HepG2 (cell line): ENCODE data around the gene IHH. TPM values are rescaled to one million over a fixed set of nuclear protein-coding genes. Genes with fewer than 3 reads are reported as not detected.

Experiments
- DPF2 ChIP-seq: sonication (generic); formaldehyde crosslinking; IDR thresholded peaks from 2 replicates; pipeline ENCODE4 v1.4.0; 2020; ENCODE audit warnings: mild to moderate bottlenecking, low read depth, missing genetic modification reagents, borderline replicate concordance
- FOXA3 ChIP-seq: IDR thresholded peaks from 2 replicates; pipeline ENCODE4 v1.6.1; 2016; ENCODE audit warnings: missing genetic modification reagents, missing compliant biosample characterization
- HDAC1 ChIP-seq: sonication (generic); formaldehyde crosslinking; IDR thresholded peaks from 2 replicates; pipeline ENCODE4 v1.5.1; 2020; ENCODE audit warnings: mild to moderate bottlenecking, missing genetic modification reagents
- HDAC2 ChIP-seq: sonication (generic); formaldehyde crosslinking; IDR thresholded peaks from 2 replicates; pipeline ENCODE4 v1.4.0; 2020; ENCODE audit warnings: missing genetic modification reagents
- HNF4A ChIP-seq: sonication (generic); formaldehyde crosslinking; IDR thresholded peaks from 2 replicates; pipeline ENCODE4 v1.4.0; 2020; ENCODE audit warnings: missing genetic modification reagents
- ISL2 ChIP-seq: sonication (generic); formaldehyde crosslinking; IDR thresholded peaks from 2 replicates; pipeline ENCODE4 v1.5.0; 2020; ENCODE audit warnings: missing genetic modification reagents
- ISX ChIP-seq: sonication (generic); formaldehyde crosslinking; conservative IDR thresholded peaks from 2 replicates; pipeline ENCODE4 v1.5.0; 2020; ENCODE audit warnings: missing genetic modification reagents
- MED8 ChIP-seq: sonication (generic); formaldehyde crosslinking; IDR thresholded peaks from 2 replicates; pipeline ENCODE4 v1.8.1; 2023; ENCODE audit warnings: mild to moderate bottlenecking, missing genetic modification reagents; ENCODE audit not compliant: insufficient replicate concordance
- MLLT10 ChIP-seq: sonication (generic); formaldehyde crosslinking; IDR thresholded peaks from 2 replicates; pipeline ENCODE4 v1.4.0; 2020; ENCODE audit warnings: missing genetic modification reagents
- RXRB ChIP-seq: IDR thresholded peaks from 2 replicates; pipeline ENCODE4 v1.6.1; 2016; ENCODE audit warnings: borderline replicate concordance, missing genetic modification reagents, missing compliant biosample characterization
- SAFB2 ChIP-seq: sonication (generic); formaldehyde crosslinking; IDR thresholded peaks from 2 replicates; pipeline ENCODE4 v1.5.1; 2020; ENCODE audit warnings: missing genetic modification reagents, low read depth, mild to moderate bottlenecking, borderline replicate concordance
- SOX13 ChIP-seq, 3 experiments: fragments of 450-650 bp in 1 of 3; sonication (generic) in 1 of 3; formaldehyde crosslinking in 1 of 3; IDR thresholded peaks in 2 of 3; conservative IDR thresholded peaks in 1 of 3; 2 replicates each; pipeline versions ENCODE4 v1.5.0 to v1.6.1; 2016 to 2020; ENCODE audit warnings: antibody characterized with exemption in 1 of 3, mild to moderate bottlenecking in 1 of 3, missing compliant biosample characterization in 1 of 3, missing genetic modification reagents in 1 of 3, moderate library complexity in 1 of 3
- TARDBP ChIP-seq: sonication (generic); formaldehyde crosslinking; IDR thresholded peaks from 2 replicates; pipeline ENCODE4 v1.8.0; 2022; ENCODE audit warnings: mild to moderate bottlenecking, missing genetic modification reagents
- TEAD3 ChIP-seq: optimal IDR thresholded peaks from 2 replicates; pipeline ENCODE3; 2016; ENCODE audit warnings: borderline replicate concordance
- ZNF12 ChIP-seq: sonication (generic); formaldehyde crosslinking; IDR thresholded peaks from 2 replicates; pipeline ENCODE4 v1.5.0; 2020; ENCODE audit warnings: missing genetic modification reagents
- ZNF350 ChIP-seq: sonication (generic); formaldehyde crosslinking; IDR thresholded peaks from 2 replicates; pipeline ENCODE4 v1.4.0; 2020; ENCODE audit warnings: mild to moderate bottlenecking, low read depth, missing genetic modification reagents, borderline replicate concordance
- polyA plus RNA-seq, 8 experiments: library from polyadenylated mRNA; depleted of rRNA in 3 of 8; stranded (reverse) in 7 of 8; unstranded in 1 of 8; fragments of >200 nt; fragmentation: Illumina TruSeq in 4 of 8; extraction: Trizol in 4 of 8; gene quantifications; 2 replicates each; pipeline versions ENCODE4 v1.2.1 to v1.2.3, GENCODE V29; 2011 to 2016; ENCODE audit warnings: low read depth in 4 of 8, missing spikeins in 1 of 8, mixed read lengths in 1 of 8; ENCODE audit not compliant: insufficient read depth in 1 of 8
- total RNA-seq, 5 experiments: library from RNA; depleted of rRNA; stranded (reverse); fragments of >200 nt; fragmentation: Illumina TruSeq; extraction: Trizol; gene quantifications; 2 replicates each; pipeline ENCODE4 v1.2.3, GENCODE V29; 2016; ENCODE audit warnings: low read depth in 1 of 5
- TF ChIP-seq, protein P1 (sequence below): sonication (generic); formaldehyde crosslinking; IDR thresholded peaks from 2 replicates; pipeline ENCODE4 v1.4.0; 2020; ENCODE audit warnings: missing genetic modification reagents
- TF ChIP-seq, protein P2 (sequence below): sonication (generic); formaldehyde crosslinking; IDR thresholded peaks from 2 replicates; pipeline ENCODE4 v1.8.0; 2022; ENCODE audit warnings: missing genetic modification reagents, mild to moderate bottlenecking, moderate library complexity, borderline replicate concordance
- TF ChIP-seq, protein P3 (sequence below): IDR thresholded peaks from 2 replicates; pipeline ENCODE4 v1.6.1; 2016; ENCODE audit warnings: low read depth, missing genetic modification reagents, missing compliant biosample characterization
- TF ChIP-seq, protein P4 (sequence below): IDR thresholded peaks from 2 replicates; pipeline ENCODE4 v1.6.1; 2012; ENCODE audit warnings: inconsistent platforms

Gene IHH
- total and polyA plus RNA-seq, 2 of the 13 experiments (the other 11 are each of a cell fraction or from before 2014, with no cell fraction given), result 0.42 TPM; not detected in 1

DNA sequence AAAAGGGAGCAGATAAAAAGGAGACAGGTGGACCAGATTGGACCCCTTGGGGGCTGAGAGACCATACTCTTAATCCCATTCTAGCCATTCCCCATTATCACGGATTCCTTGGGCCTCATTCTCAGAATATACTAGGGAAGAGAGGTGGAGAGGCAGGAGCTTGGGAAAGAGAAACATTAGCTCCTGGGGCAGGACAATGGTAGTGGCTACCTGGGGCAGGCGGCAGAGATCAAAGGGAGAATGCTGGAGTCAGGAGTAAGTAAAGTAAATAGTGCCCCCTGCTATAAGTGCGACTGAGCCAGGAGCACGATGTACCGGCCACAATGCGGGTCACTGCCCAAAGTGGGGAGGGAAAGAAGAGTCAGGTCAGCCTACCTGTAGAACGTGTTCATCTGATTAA, 20.4 kb upstream of the IHH start (continued):
- 0 out of 2 replicates have a peak, but pooled peaks have one; percentile 12 for TF ChIP-seq HDAC1 (CRISPR knock-in tag)
- no peak for TF ChIP-seq MED8 (CRISPR knock-in tag)
- TF ChIP-seq HNF4A (CRISPR knock-in tag), result 0 out of 2 replicates have a peak, but pooled peaks have one; percentile 46
- TF ChIP-seq ZNF350, result peak; percentile 41; the same call in 1 of the 2 replicates
- TF ChIP-seq, protein P1, sequence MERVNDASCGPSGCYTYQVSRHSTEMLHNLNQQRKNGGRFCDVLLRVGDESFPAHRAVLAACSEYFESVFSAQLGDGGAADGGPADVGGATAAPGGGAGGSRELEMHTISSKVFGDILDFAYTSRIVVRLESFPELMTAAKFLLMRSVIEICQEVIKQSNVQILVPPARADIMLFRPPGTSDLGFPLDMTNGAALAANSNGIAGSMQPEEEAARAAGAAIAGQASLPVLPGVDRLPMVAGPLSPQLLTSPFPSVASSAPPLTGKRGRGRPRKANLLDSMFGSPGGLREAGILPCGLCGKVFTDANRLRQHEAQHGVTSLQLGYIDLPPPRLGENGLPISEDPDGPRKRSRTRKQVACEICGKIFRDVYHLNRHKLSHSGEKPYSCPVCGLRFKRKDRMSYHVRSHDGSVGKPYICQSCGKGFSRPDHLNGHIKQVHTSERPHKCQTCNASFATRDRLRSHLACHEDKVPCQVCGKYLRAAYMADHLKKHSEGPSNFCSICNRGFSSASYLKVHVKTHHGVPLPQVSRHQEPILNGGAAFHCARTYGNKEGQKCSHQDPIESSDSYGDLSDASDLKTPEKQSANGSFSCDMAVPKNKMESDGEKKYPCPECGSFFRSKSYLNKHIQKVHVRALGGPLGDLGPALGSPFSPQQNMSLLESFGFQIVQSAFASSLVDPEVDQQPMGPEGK (CRISPR knock-in tag), result peak; percentile 96
- TF ChIP-seq ISX, result no peak
- TF ChIP-seq TARDBP (CRISPR knock-in tag), result peak; percentile 44; the same call in 1 of the 2 replicates
- TF ChIP-seq ZNF12, result 0 out of 2 replicates have a peak, but pooled peaks have one; percentile 46
- peak; percentile 89 for TF ChIP-seq FOXA3 (CRISPR knock-in tag)
- TF ChIP-seq SAFB2, result no peak
- TF ChIP-seq RXRB (CRISPR knock-in tag), result peak; percentile 67; the same call in 1 of the 2 replicates
- peak; percentile 69; the same call in 1 of the 2 replicates for TF ChIP-seq DPF2 (CRISPR knock-in tag)
- TF ChIP-seq, protein P2, sequence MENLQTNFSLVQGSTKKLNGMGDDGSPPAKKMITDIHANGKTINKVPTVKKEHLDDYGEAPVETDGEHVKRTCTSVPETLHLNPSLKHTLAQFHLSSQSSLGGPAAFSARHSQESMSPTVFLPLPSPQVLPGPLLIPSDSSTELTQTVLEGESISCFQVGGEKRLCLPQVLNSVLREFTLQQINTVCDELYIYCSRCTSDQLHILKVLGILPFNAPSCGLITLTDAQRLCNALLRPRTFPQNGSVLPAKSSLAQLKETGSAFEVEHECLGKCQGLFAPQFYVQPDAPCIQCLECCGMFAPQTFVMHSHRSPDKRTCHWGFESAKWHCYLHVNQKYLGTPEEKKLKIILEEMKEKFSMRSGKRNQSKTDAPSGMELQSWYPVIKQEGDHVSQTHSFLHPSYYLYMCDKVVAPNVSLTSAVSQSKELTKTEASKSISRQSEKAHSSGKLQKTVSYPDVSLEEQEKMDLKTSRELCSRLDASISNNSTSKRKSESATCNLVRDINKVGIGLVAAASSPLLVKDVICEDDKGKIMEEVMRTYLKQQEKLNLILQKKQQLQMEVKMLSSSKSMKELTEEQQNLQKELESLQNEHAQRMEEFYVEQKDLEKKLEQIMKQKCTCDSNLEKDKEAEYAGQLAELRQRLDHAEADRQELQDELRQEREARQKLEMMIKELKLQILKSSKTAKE, result peak; percentile 27; the same call in 1 of the 2 replicates
- TF ChIP-seq HDAC2, result peak; percentile 86
- TF ChIP-seq ISL2 (CRISPR knock-in tag), result peak; percentile 87
- peak; percentile 88 for TF ChIP-seq SOX13 (IDR thresholded peaks at IDR 0.05)
- peak in 1 of 2 experiments; percentile 95; a peak in 2 of 4 replicates for TF ChIP-seq SOX13 (CRISPR knock-in tag; conservative IDR thresholded peaks at IDR 0.05 in 1 of 2, IDR thresholded peaks at IDR 0.05 in 1 of 2)
- TF ChIP-seq, protein P3, sequence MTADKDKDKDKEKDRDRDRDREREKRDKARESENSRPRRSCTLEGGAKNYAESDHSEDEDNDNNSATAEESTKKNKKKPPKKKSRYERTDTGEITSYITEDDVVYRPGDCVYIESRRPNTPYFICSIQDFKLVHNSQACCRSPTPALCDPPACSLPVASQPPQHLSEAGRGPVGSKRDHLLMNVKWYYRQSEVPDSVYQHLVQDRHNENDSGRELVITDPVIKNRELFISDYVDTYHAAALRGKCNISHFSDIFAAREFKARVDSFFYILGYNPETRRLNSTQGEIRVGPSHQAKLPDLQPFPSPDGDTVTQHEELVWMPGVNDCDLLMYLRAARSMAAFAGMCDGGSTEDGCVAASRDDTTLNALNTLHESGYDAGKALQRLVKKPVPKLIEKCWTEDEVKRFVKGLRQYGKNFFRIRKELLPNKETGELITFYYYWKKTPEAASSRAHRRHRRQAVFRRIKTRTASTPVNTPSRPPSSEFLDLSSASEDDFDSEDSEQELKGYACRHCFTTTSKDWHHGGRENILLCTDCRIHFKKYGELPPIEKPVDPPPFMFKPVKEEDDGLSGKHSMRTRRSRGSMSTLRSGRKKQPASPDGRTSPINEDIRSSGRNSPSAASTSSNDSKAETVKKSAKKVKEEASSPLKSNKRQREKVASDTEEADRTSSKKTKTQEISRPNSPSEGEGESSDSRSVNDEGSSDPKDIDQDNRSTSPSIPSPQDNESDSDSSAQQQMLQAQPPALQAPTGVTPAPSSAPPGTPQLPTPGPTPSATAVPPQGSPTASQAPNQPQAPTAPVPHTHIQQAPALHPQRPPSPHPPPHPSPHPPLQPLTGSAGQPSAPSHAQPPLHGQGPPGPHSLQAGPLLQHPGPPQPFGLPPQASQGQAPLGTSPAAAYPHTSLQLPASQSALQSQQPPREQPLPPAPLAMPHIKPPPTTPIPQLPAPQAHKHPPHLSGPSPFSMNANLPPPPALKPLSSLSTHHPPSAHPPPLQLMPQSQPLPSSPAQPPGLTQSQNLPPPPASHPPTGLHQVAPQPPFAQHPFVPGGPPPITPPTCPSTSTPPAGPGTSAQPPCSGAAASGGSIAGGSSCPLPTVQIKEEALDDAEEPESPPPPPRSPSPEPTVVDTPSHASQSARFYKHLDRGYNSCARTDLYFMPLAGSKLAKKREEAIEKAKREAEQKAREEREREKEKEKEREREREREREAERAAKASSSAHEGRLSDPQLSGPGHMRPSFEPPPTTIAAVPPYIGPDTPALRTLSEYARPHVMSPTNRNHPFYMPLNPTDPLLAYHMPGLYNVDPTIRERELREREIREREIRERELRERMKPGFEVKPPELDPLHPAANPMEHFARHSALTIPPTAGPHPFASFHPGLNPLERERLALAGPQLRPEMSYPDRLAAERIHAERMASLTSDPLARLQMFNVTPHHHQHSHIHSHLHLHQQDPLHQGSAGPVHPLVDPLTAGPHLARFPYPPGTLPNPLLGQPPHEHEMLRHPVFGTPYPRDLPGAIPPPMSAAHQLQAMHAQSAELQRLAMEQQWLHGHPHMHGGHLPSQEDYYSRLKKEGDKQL (CRISPR knock-in tag), result peak; percentile 55; the same call in 1 of the 2 replicates
- peak; percentile 85 for TF ChIP-seq TEAD3
- TF ChIP-seq, protein P4, sequence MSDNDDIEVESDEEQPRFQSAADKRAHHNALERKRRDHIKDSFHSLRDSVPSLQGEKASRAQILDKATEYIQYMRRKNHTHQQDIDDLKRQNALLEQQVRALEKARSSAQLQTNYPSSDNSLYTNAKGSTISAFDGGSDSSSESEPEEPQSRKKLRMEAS, result peak; percentile 44; the same call in 1 of the 2 replicates
- no peak for TF ChIP-seq MLLT10 (CRISPR knock-in tag)
